Neural cell (in vitro differentiated cells): ENCODE results near the gene XIRP2. TPM values are rescaled to one million over a fixed set of nuclear protein-coding genes. Genes with fewer than 3 reads are reported as not detected.

ENCODE experiments used
- H2AFZ ChIP-seq: fragments of 200-600, 300-800 bp; sonication (generic), shearing (Covaris generic); 2 replicates; pipeline ENCODE4 v1.6.0; 2014; ENCODE audit warnings: low read depth, mild to moderate bottlenecking, antibody characterized with exemption, low read length, moderate library complexity
- H3F3A ChIP-seq: fragments of 200-600 bp; shearing (Covaris generic); 2 replicates; pipeline ENCODE4 v1.6.1; 2016; ENCODE audit warnings: mild to moderate bottlenecking, moderate library complexity, mixed read lengths, antibody characterized with exemption, low read length; ENCODE audit not compliant: insufficient read depth, poor library complexity, severe bottlenecking
- H3K27ac ChIP-seq: fragments of 200-600, 300-800 bp; sonication (generic), shearing (Covaris generic); 2 replicates; pipeline ENCODE4 v1.5.1; 2014; ENCODE audit warnings: mild to moderate bottlenecking, low read length, moderate library complexity
- H3K27me3 ChIP-seq: fragments of 300-800, 200-600 bp; sonication (generic), shearing (Covaris generic); 2 replicates; pipeline ENCODE4 v1.6.0; 2014; ENCODE audit warnings: mild to moderate bottlenecking, low read depth, low read length, moderate library complexity; ENCODE audit not compliant: insufficient read depth
- H3K36me3 ChIP-seq: fragments of 300-800, 200-600 bp; sonication (generic), shearing (Covaris generic); 2 replicates; pipeline ENCODE4 v1.5.1; 2014; ENCODE audit warnings: mild to moderate bottlenecking, antibody characterized with exemption, low read length, moderate library complexity; ENCODE audit not compliant: insufficient read depth
- H3K4me2 ChIP-seq: fragments of 300-800, 200-600 bp; sonication (generic), shearing (Covaris generic); 2 replicates; pipeline ENCODE4 v1.6.0; 2014; ENCODE audit warnings: mild to moderate bottlenecking, low read length
- H3K4me3 ChIP-seq: fragments of 300-800, 200-600 bp; sonication (generic), shearing (Covaris generic); 2 replicates; pipeline ENCODE4 v1.5.1; 2014; ENCODE audit warnings: mild to moderate bottlenecking, low read length, moderate library complexity
- H3K79me2 ChIP-seq: fragments of 200-600 bp; shearing (Covaris generic); replicated peaks from 2 replicates; pipeline ENCODE4 v1.6.0; 2014; ENCODE audit warnings: mild to moderate bottlenecking, low read length, moderate library complexity; ENCODE audit not compliant: insufficient read depth
- H3K9ac ChIP-seq: fragments of 300-800, 200-600 bp; sonication (generic), shearing (Covaris generic); 2 replicates; pipeline ENCODE4 v1.6.1; 2016; ENCODE audit warnings: mild to moderate bottlenecking, low read length, mixed read lengths
- H3K9me2 ChIP-seq: fragments of 200-600 bp; shearing (Covaris generic); 2 replicates; pipeline ENCODE4 v1.6.1; 2016; ENCODE audit warnings: mild to moderate bottlenecking, low read length, mixed read lengths; ENCODE audit not compliant: insufficient read depth
- H3K9me3 ChIP-seq: fragments of 200-600, 300-800 bp; sonication (generic), shearing (Covaris generic); 2 replicates; pipeline ENCODE4 v1.6.1; 2016; ENCODE audit warnings: mild to moderate bottlenecking, mixed run types, low read length, moderate library complexity, mixed read lengths
- H4K20me1 ChIP-seq: fragments of 200-600 bp; shearing (Covaris generic); 2 replicates; pipeline ENCODE4 v1.6.1; 2016; ENCODE audit warnings: mild to moderate bottlenecking, mixed run types; ENCODE audit not compliant: insufficient read depth
- CTCF ChIP-seq: fragments of 450-650 bp; IDR thresholded peaks from 2 replicates; pipeline ENCODE4 v1.5.1; 2014; ENCODE audit warnings: antibody characterized with exemption, mild to moderate bottlenecking, moderate library complexity; ENCODE audit not compliant: poor library complexity, severe bottlenecking
- EP300 ChIP-seq: fragments of 450-650 bp; conservative IDR thresholded peaks from 2 replicates; pipeline ENCODE4 v1.6.1; 2014; ENCODE audit warnings: antibody characterized with exemption, mild to moderate bottlenecking, moderate library complexity; ENCODE audit not compliant: poor library complexity, severe bottlenecking
- EZH2 ChIP-seq: fragments of 200-600, 300-800 bp; shearing (Covaris generic), sonication (generic); IDR thresholded peaks from 2 replicates; pipeline ENCODE4 v1.6.1; 2014; ENCODE audit warnings: antibody characterized with exemption, low read length, borderline replicate concordance, mild to moderate bottlenecking; ENCODE audit not compliant: insufficient read depth, poor library complexity, severe bottlenecking
- MXI1 ChIP-seq: fragments of 450-650 bp; conservative IDR thresholded peaks from 2 replicates; pipeline ENCODE4 v1.6.1; 2014; ENCODE audit warnings: antibody characterized with exemption, mild to moderate bottlenecking; ENCODE audit not compliant: poor library complexity, severe bottlenecking
- POLR2AphosphoS5 ChIP-seq: IDR thresholded peaks from 2 replicates; pipeline ENCODE4 v1.6.1; 2012
- RAD21 ChIP-seq: fragments of 450-650 bp; conservative IDR thresholded peaks from 2 replicates; pipeline ENCODE4 v1.6.1; 2014; ENCODE audit warnings: antibody characterized with exemption, mild to moderate bottlenecking, moderate library complexity
- REST ChIP-seq: IDR thresholded peaks from 2 replicates; pipeline ENCODE4 v1.6.1; 2012; ENCODE audit warnings: borderline replicate concordance
- SMC3 ChIP-seq: fragments of 450-650 bp; conservative IDR thresholded peaks from 2 replicates; pipeline ENCODE4 v1.6.1; 2014; ENCODE audit warnings: antibody characterized with exemption, mild to moderate bottlenecking, moderate library complexity; ENCODE audit not compliant: poor library complexity
- TAF1 ChIP-seq: IDR thresholded peaks from 2 replicates; pipeline ENCODE4 v1.6.1; 2012; ENCODE audit warnings: low read depth
- polyA plus RNA-seq: library from polyadenylated mRNA; depleted of rRNA; stranded (reverse); fragments of >200 nt; gene quantifications from 2 replicates; pipeline ENCODE4 v1.2.3, GENCODE V29; 2014

Gene XIRP2
- polyA plus RNA-seq, 1 donor from 2014 or later, result not detected

GRCh38 chr2:166996465-166996864, 108.2 kb downstream of the XIRP2 start:
- Histone ChIP-seq H3K79me2 (no peaks in the 10 kb centered on the region), H3K9ac (no peak overlapping the region), H3K27me3 (no peaks in the 10 kb centered on the region), H3K4me3 (no peak overlapping the region), H2AFZ (no peak overlapping the region), H3K27ac (no peak overlapping the region), H4K20me1 (no peaks in the 10 kb centered on the region), H3K4me2 (no peak overlapping the region), H3K9me3 (no peaks in the 10 kb centered on the region), H3K9me2 (no peaks in the 10 kb centered on the region), H3K36me3 (no peaks in the 10 kb centered on the region), H3F3A (no peaks in the 10 kb centered on the region)
- TF ChIP-seq POLR2AphosphoS5, result no peak
- TF ChIP-seq EZH2, result no peak
- no peak for TF ChIP-seq TAF1
- no peak for TF ChIP-seq RAD21
- no peak for TF ChIP-seq EP300
- no peak for TF ChIP-seq MXI1
- TF ChIP-seq SMC3, result no peak
- TF ChIP-seq REST, result no peak
- no peak for TF ChIP-seq CTCF

GRCh38 chr2:167001165-167001564, 112.9 kb downstream of the XIRP2 start:
- TF ChIP-seq TAF1, result no peak
- no peak for TF ChIP-seq EZH2
- no peak for TF ChIP-seq EP300
- TF ChIP-seq RAD21, result no peak
- no peak for TF ChIP-seq SMC3
- no peak for TF ChIP-seq POLR2AphosphoS5
- TF ChIP-seq MXI1, result no peak
- TF ChIP-seq REST, result no peak
- no peak for TF ChIP-seq CTCF
- Histone ChIP-seq H3F3A (no peaks in the 10 kb centered on the region), H4K20me1 (no peaks in the 10 kb centered on the region), H3K27me3 (no peaks in the 10 kb centered on the region), H3K36me3 (no peaks in the 10 kb centered on the region), H3K4me2 (no peak overlapping the region), H3K27ac (no peak overlapping the region), H3K9ac (no peak overlapping the region), H3K79me2 (no peaks in the 10 kb centered on the region), H3K9me2 (no peaks in the 10 kb centered on the region), H3K9me3 (no peaks in the 10 kb centered on the region), H2AFZ (no peak overlapping the region), H3K4me3 (no peak overlapping the region)
